GM19452 (cell line): ENCODE data around the gene SDCCAG8.
"Not testable (repeated sequence)": the region's sequence is repeated elsewhere in the genome, so short reads cannot be mapped to it uniquely, and the experiment has no call there.

Source experiments
- ATAC-seq: cut with Tn5 transposase; IDR thresholded peaks from one replicate; pipeline ENCODE4 v1.9.1; 2021; ENCODE audit not compliant: unreplicated experiment

Gene SDCCAG8

GRCh38 chr1:243255791-243256512 is at the start of gene SDCCAG8:
TSS of gene SDCCAG8 (plus strand) at chr1:243256041. CDS start at chr1:243256174, 133 bp downstream.
- ATAC-seq, result peak; percentile 71

- not testable (repeated sequence) for ATAC-seq
Measured at GRCh38 chr1:243211984-243212383, 43.9 kb upstream of the SDCCAG8 start.

- ATAC-seq, result no peak
Measured at GRCh38 chr1:243213045-243213787, 42.6 kb upstream of the SDCCAG8 start.

GRCh38 chr1:243215276-243215875 is 40.5 kb upstream of the SDCCAG8 start:
- ATAC-seq, result not testable (repeated sequence)

- ATAC-seq, result no peak
Measured at GRCh38 chr1:243216741-243217140, 39.1 kb upstream of the SDCCAG8 start.

- ATAC-seq, result no peak
Measured at GRCh38 chr1:243217349-243217748, 38.5 kb upstream of the SDCCAG8 start.

- ATAC-seq, result no peak
Measured at GRCh38 chr1:243218059-243218458, 37.8 kb upstream of the SDCCAG8 start.

GRCh38 chr1:243227622-243228021 is 28.2 kb upstream of the SDCCAG8 start:
- ATAC-seq, result no peak

GRCh38 chr1:243229526-243229925 is 26.3 kb upstream of the SDCCAG8 start:
- ATAC-seq, result no peak

- ATAC-seq, result no peak
Measured at GRCh38 chr1:243230914-243231313, 24.9 kb upstream of the SDCCAG8 start.

GRCh38 chr1:243233908-243234307 is 21.9 kb upstream of the SDCCAG8 start:
- ATAC-seq, result no peak

GRCh38 chr1:243234978-243235647 is 20.7 kb upstream of the SDCCAG8 start:
- no peak for ATAC-seq

- ATAC-seq, result peak; percentile 74
Measured at GRCh38 chr1:243236604-243237252, 19.1 kb upstream of the SDCCAG8 start.

GRCh38 chr1:243244432-243244841 is 11.4 kb upstream of the SDCCAG8 start:
- peak; percentile 54 for ATAC-seq

- no peak for ATAC-seq
Measured at GRCh38 chr1:243246916-243247315, 8.9 kb upstream of the SDCCAG8 start.

- ATAC-seq, result no peak
Measured at GRCh38 chr1:243247901-243248300, 7.9 kb upstream of the SDCCAG8 start.

GRCh38 chr1:243249214-243249613 is 6.6 kb upstream of the SDCCAG8 start:
- no peak for ATAC-seq

- ATAC-seq, result no peak
Measured at GRCh38 chr1:243250102-243250501, 5.7 kb upstream of the SDCCAG8 start.

- ATAC-seq, result no peak
Measured at GRCh38 chr1:243251539-243251938, 4.3 kb upstream of the SDCCAG8 start.

- ATAC-seq, result no peak
Measured at GRCh38 chr1:243253211-243253925, 2.5 kb upstream of the SDCCAG8 start.
